ENCODE measurements around the gene RSRC1.

GRCh38 chr3:158127250-158128219 lies 17.6 kb downstream of the RSRC1 start:
- TF ChIP-seq, protein P1, sequence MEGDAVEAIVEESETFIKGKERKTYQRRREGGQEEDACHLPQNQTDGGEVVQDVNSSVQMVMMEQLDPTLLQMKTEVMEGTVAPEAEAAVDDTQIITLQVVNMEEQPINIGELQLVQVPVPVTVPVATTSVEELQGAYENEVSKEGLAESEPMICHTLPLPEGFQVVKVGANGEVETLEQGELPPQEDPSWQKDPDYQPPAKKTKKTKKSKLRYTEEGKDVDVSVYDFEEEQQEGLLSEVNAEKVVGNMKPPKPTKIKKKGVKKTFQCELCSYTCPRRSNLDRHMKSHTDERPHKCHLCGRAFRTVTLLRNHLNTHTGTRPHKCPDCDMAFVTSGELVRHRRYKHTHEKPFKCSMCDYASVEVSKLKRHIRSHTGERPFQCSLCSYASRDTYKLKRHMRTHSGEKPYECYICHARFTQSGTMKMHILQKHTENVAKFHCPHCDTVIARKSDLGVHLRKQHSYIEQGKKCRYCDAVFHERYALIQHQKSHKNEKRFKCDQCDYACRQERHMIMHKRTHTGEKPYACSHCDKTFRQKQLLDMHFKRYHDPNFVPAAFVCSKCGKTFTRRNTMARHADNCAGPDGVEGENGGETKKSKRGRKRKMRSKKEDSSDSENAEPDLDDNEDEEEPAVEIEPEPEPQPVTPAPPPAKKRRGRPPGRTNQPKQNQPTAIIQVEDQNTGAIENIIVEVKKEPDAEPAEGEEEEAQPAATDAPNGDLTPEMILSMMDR (IDR thresholded peaks at IDR 0.05) = no peak
- no peak for TF ChIP-seq POLR2A (IDR thresholded peaks at IDR 0.05)
